Activated CD4-positive, alpha-beta T cell treated with anti-CD3 and anti-CD28 coated beads, Interleukin-2, amount 10 ng/mL, durations not matched to agents 7 days and 5 days (primary cell): ENCODE measurements around the gene COX19. TPM values are rescaled to one million over a fixed set of nuclear protein-coding genes. Genes with fewer than 3 reads are reported as not detected.

Source experiments
- CTCF ChIA-PET: fragments of 350-600 bp; sonication (Branson Sonifier 250); formaldehyde crosslinking; loops from one replicate; lab custom pipeline; 2021; ENCODE audit warnings: antibody characterized with exemption; lab: Charles Lee
- POLR2A ChIA-PET: fragments of 350-600 bp; sonication (Branson Sonifier 250); formaldehyde crosslinking; loops from one replicate; lab custom pipeline; 2021; ENCODE audit warnings: antibody characterized with exemption; lab: Charles Lee
- DNase-seq: peaks from one replicate; pipeline ENCODE4 v3.0.0-alpha.2; 2020
- H3K27ac Mint-ChIP-seq: one replicate; pipeline ENCODE4 v1.8.0; 2021; ENCODE audit warnings: mild to moderate bottlenecking, moderate library complexity, mixed read lengths
- H3K27me3 Mint-ChIP-seq: one replicate; pipeline ENCODE4 v1.8.0; 2021; ENCODE audit warnings: mixed read lengths
- H3K36me3 Mint-ChIP-seq: one replicate; pipeline ENCODE4 v1.8.0; 2021; ENCODE audit warnings: low read depth, mixed read lengths
- H3K4me1 Mint-ChIP-seq: one replicate; pipeline ENCODE4 v1.8.0; 2021; ENCODE audit warnings: mixed read lengths
- H3K4me3 Mint-ChIP-seq: one replicate; pipeline ENCODE4 v1.8.0; 2021; ENCODE audit warnings: mild to moderate bottlenecking, moderate library complexity, mixed read lengths
- H3K9me3 Mint-ChIP-seq: one replicate; pipeline ENCODE4 v1.8.0; 2021; ENCODE audit warnings: mixed read lengths
- total RNA-seq, 2 experiments: library from RNA; stranded (reverse); gene quantifications; one replicate each; pipeline ENCODE4 v1.2.3, GENCODE V29; 2021

The COX19 gene
- total RNA-seq, 2 experiments from 2014 or later: 18.2 to 20.1 TPM

DNA sequence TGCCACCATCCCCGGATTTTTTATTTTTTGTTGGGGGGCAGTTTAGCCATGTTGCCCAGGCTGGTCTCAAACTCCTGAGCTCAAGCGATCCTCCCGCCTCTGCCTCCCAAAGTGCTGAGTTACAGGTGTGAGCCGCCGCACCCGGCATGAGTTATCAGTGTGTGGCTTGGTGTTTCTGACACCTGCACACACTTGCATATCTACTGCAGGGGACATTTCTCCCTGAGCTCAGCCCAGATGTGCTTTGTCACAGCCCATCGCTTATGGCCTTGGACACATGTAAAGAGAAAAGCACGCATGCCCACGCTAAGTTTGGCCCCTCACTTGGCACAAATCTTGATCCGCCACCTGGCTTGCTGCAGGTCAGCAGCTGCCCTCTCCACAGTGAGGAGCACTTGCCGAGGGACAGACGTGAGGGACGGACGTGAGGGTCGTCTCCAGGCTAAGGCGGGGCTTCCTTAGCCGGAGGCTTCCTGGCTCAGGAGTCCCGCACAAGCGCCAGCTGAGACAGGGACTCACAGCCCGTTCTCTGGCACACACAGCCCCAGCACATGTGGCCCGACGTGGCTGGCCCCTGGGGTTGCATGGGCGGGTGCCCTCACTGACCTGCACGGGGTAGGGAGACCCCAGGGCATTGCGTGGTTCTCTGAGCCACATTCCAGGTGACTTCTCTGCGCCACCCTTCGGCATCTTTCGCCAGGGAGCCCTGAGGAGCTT, 19.4 kb upstream of the COX19 start:
- DNase-seq: no peak
- no peak overlapping the region for H3K27ac Mint-ChIP-seq
- H3K36me3 Mint-ChIP-seq: no peaks in the 10 kb centered on the region
- ChIA-PET POLR2A (no interaction called here), CTCF (interaction anchor here (0.7 to 7.5 kb wide), 11 partner anchors 18 to 462 kb away, joined by 3 to 154 read pairs (median 17); partner anchors contain the start of gene COX19)
- H3K4me1 Mint-ChIP-seq: peaks cover 4% of the 10 kb centered on the region
- H3K4me3 Mint-ChIP-seq: no peak overlapping the region
- no peaks in the 10 kb centered on the region for H3K27me3 Mint-ChIP-seq
- no peaks in the 10 kb centered on the region for H3K9me3 Mint-ChIP-seq

GRCh38 chr7:992709-993607, 17.6 kb upstream of the COX19 start:
- Mint-ChIP-seq H3K27me3 (no peaks in the 10 kb centered on the region), H3K36me3 (no peaks in the 10 kb centered on the region), H3K9me3 (no peaks in the 10 kb centered on the region), H3K4me3 (no peak overlapping the region), H3K4me1 (peaks cover 4% of the 10 kb centered on the region), H3K27ac (no peak overlapping the region)
- POLR2A ChIA-PET: interaction anchor here (0.6 to 1.1 kb wide), 2 partner anchors 18 to 71 kb away, joined by 3 read pairs; partner anchors contain the start of gene COX19
- CTCF ChIA-PET: interaction anchor here (0.6 to 7.5 kb wide), 57 partner anchors 9 to 464 kb away, joined by 3 to 154 read pairs (median 4); partner anchors contain the start of genes COX19, CYP2W1, GPR146 and ZFAND2A
- DNase-seq: peak; percentile 97

DNA sequence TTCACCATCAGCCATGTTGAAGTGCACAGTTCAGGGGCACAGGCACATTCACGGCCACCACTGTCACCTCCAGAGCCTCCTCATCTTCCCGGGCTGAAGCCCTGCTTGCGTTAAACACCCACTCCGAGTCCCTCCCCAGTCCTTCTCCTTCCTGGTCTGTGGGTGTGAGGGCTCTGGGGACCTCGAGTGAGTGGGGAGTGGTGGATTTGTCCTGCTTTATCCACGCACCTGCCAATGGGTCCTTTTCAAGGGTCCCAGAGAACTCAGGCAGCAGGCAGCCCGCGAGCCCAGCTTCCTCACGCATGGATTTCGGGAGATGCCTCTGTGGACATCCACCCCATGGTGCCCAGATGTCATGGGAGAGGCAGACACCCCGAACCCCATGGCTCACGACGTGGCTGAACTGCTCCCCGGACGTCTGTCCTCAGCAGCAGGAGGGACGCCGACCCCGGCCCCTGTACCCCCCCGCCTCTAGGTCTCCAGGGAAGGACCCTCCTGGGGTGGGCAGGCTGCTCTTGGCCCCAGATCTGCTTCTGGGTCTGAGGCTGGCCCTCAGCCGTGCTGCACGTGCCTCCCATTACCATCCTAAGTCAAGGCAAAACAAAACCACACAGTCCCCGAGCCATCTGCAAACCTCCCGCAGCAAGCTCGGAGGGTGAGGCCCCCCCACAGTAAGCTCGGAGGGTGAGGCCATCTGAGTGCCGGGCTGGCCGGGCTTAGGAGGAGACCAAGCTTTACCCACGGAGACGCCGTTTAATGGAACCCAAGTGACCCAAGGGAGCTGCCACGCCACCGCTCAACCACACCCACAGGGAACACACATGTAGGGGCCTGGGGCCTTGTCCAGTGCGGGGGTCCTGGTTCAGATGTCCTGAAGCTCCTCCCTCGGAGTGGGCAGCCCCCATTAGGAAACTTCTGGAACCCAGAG, 16.6 kb upstream of the COX19 start:
- no peaks in the 10 kb centered on the region for H3K36me3 Mint-ChIP-seq
- H3K4me1 Mint-ChIP-seq: peaks cover 4% of the 10 kb centered on the region
- H3K4me3 Mint-ChIP-seq: no peak overlapping the region
- ChIA-PET CTCF (interaction anchor here (0.6 to 7.5 kb wide), 32 partner anchors 10 to 191 kb away, joined by 3 to 154 read pairs (median 10); partner anchors contain the start of genes COX19, CYP2W1, GPR146 and ZFAND2A), POLR2A (interaction anchor here (0.6 kb wide), 1 partner anchor 17 kb away, joined by 3 read pairs; the partner anchor contains the start of gene COX19)
- no peak overlapping the region for H3K27ac Mint-ChIP-seq
- H3K27me3 Mint-ChIP-seq: no peaks in the 10 kb centered on the region
- no peaks in the 10 kb centered on the region for H3K9me3 Mint-ChIP-seq
- no peak for DNase-seq

GRCh38 chr7:990933-991728, 15.8 kb upstream of the COX19 start:
- POLR2A ChIA-PET: no interaction called here
- DNase-seq: no peak
- peaks cover 4% of the 10 kb centered on the region for H3K4me1 Mint-ChIP-seq

DNA sequence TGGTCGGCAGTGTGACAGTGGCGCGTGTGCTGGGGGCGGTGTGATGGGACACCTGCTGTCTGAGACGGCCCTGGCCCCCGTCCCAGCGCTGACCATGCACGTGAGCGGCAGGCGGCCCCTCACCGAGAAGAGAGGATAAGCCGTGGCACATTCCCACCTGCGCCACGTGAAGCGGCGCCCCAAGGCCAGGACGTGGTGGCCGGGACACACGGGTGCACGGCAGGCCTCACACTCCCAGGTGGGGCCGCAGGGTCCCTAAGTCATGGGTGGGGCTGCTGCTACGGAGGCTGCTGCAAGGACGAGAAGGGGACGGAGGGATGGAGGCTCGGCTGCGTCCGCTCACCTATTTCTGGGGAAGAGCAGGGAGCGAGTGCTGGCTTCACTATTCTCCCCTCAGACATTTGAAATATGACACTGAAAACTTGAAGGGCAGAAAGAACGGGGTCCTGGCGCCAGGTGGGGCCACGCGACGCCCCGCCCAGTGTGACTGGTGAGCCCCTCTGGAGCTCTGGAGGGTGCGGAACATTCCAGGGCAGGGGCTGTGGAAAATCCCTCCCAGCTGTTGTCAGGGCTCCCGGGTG, 15.1 kb upstream of the COX19 start:
- no peaks in the 10 kb centered on the region for H3K36me3 Mint-ChIP-seq
- DNase-seq: no peak
- POLR2A ChIA-PET: no interaction called here

More at GRCh38 chr7:990933-991728, 15.8 kb upstream of the COX19 start:
- peaks cover 2% of the 10 kb centered on the region for H3K27me3 Mint-ChIP-seq
- CTCF ChIA-PET: interaction anchor here (2.4 to 7.5 kb wide), 3 partner anchors 15 to 160 kb away, joined by 5 to 154 read pairs (median 61); partner anchors contain the start of gene COX19
- no peak overlapping the region for H3K4me3 Mint-ChIP-seq
- no peak overlapping the region for H3K27ac Mint-ChIP-seq
- no peaks in the 10 kb centered on the region for H3K36me3 Mint-ChIP-seq
- no peaks in the 10 kb centered on the region for H3K9me3 Mint-ChIP-seq

GRCh38 chr7:988963-989529, 13.7 kb upstream of the COX19 start:
- H3K4me3 Mint-ChIP-seq: no peak overlapping the region
- DNase-seq: no peak
- ChIA-PET CTCF (interaction anchor here (1.6 kb wide), 1 partner anchor 77 kb away, joined by 6 read pairs; no protein-coding TSS in a partner anchor), POLR2A (no interaction called here)
- H3K4me1 Mint-ChIP-seq: peaks cover 4% of the 10 kb centered on the region
- H3K27ac Mint-ChIP-seq: no peak overlapping the region
- H3K36me3 Mint-ChIP-seq: no peaks in the 10 kb centered on the region
- peaks cover 2% of the 10 kb centered on the region for H3K27me3 Mint-ChIP-seq
- H3K9me3 Mint-ChIP-seq: no peaks in the 10 kb centered on the region

More for the DNA sequence above, 15.1 kb upstream of the COX19 start:
- Mint-ChIP-seq H3K27ac (no peak overlapping the region), H3K4me1 (peaks cover 4% of the 10 kb centered on the region), H3K4me3 (no peak overlapping the region), H3K9me3 (no peaks in the 10 kb centered on the region), H3K27me3 (peaks cover 2% of the 10 kb centered on the region)
- CTCF ChIA-PET: interaction anchor here (7.5 kb wide), 1 partner anchor 76 kb away, joined by 154 read pairs; no protein-coding TSS in a partner anchor

DNA sequence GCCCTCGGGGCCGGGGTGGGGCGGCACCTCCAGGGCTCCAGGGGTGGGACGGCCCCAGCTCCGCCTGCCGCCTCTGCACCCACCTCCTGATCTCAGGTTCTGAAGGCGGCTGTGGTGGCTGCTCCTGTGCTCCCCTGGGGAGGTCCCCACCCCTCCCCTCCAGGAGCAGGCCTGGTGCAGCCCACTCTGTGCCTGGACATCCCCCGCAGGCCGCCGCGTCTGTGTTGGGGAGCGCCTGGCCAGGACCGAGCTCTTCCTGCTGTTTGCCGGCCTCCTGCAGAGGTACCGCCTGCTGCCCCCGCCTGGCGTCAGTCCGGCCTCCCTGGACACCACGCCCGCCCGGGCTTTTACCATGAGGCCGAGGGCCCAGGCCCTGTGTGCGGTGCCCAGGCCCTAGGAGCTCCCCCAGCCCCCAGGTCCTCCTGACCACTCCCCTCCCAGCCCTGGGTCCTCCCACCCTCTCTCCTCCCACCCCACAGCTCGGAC, 13.1 kb upstream of the COX19 start:
- ChIA-PET POLR2A (no interaction called here), CTCF (interaction anchor here (1.6 to 2.0 kb wide), 2 partner anchors 10 to 77 kb away, joined by 6 read pairs; no protein-coding TSS in a partner anchor)
- Mint-ChIP-seq H3K36me3 (no peaks in the 10 kb centered on the region), H3K27ac (no peak overlapping the region), H3K4me1 (peaks cover 4% of the 10 kb centered on the region), H3K9me3 (no peaks in the 10 kb centered on the region), H3K4me3 (no peak overlapping the region), H3K27me3 (peaks cover 2% of the 10 kb centered on the region)
- DNase-seq: no peak

GRCh38 chr7:987909-988308, 12.6 kb upstream of the COX19 start:
- POLR2A ChIA-PET: no interaction called here
- H3K27ac Mint-ChIP-seq: no peak overlapping the region
- CTCF ChIA-PET: interaction anchor here (1.6 to 2.0 kb wide), 2 partner anchors 10 to 78 kb away, joined by 6 read pairs; no protein-coding TSS in a partner anchor

DNA sequence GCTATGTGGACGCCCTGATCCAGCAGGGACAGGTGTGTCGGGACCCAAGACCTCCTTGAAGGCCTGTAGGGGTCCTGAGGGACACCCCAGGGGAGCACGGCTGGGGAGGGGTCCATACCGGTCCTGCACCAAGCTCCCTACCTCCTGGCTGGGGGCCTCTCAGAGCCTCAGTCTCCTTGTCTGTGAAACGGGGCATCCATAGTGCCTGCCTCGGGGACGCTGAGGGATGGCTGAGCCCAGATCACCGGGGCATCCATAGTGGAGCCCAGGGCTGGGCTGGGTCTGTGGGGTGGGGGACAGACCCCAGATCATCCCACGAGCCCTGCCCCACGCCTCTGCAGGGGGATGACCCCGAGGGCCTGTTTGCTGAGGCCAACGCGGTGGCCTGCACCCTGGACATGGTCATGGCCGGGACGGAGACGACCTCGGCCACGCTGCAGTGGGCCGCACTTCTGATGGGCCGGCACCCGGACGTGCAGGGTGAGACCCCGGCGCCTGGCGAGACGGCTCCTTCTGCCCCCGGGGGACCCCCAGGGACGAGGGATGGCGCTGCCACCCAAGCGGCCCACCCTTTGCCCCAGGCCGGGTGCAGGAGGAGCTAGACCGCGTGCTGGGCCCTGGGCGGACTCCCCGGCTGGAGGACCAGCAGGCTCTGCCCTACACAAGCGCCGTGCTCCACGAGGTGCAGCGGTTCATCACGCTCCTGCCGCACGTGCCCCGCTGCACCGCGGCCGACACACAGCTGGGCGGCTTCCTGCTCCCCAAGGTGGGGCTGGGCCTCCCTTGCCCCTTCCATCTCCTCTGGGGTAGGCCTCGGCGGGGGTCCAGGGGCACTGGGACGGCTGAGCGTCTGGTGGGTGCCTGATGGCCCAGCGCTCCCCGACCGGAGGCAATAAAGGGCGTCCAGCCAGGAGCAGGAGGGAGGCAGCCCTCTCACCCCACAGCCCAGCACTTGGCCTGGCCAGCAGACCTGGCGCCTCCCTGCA, 11.7 kb upstream of the COX19 start:
- DNase-seq: no peak
- POLR2A ChIA-PET: no interaction called here
- Mint-ChIP-seq H3K4me1 (no peaks in the 10 kb centered on the region), H3K27ac (no peak overlapping the region), H3K36me3 (no peaks in the 10 kb centered on the region), H3K9me3 (no peaks in the 10 kb centered on the region), H3K4me3 (no peak overlapping the region), H3K27me3 (peaks cover 2% of the 10 kb centered on the region)
- CTCF ChIA-PET: interaction anchor here (2.0 to 3.1 kb wide), 2 partner anchors 9 to 79 kb away, joined by 6 to 11 read pairs; no protein-coding TSS in a partner anchor

More at GRCh38 chr7:987909-988308, 12.6 kb upstream of the COX19 start:
- Mint-ChIP-seq H3K9me3 (no peaks in the 10 kb centered on the region), H3K4me3 (no peak overlapping the region), H3K4me1 (peaks cover under 1% of the 10 kb centered on the region), H3K27me3 (peaks cover 2% of the 10 kb centered on the region), H3K36me3 (no peaks in the 10 kb centered on the region)
- no peak for DNase-seq
